8988T (cell line): ENCODE measurements around the gene CEP135.
"Not testable (repeated sequence)": the region's sequence is repeated elsewhere in the genome, so short reads cannot be mapped to it uniquely, and the experiment has no call there.

Experiments
- DNase-seq: peaks from one replicate; pipeline ENCODE4 v3.0.0; 2011

The CEP135 gene

DNA sequence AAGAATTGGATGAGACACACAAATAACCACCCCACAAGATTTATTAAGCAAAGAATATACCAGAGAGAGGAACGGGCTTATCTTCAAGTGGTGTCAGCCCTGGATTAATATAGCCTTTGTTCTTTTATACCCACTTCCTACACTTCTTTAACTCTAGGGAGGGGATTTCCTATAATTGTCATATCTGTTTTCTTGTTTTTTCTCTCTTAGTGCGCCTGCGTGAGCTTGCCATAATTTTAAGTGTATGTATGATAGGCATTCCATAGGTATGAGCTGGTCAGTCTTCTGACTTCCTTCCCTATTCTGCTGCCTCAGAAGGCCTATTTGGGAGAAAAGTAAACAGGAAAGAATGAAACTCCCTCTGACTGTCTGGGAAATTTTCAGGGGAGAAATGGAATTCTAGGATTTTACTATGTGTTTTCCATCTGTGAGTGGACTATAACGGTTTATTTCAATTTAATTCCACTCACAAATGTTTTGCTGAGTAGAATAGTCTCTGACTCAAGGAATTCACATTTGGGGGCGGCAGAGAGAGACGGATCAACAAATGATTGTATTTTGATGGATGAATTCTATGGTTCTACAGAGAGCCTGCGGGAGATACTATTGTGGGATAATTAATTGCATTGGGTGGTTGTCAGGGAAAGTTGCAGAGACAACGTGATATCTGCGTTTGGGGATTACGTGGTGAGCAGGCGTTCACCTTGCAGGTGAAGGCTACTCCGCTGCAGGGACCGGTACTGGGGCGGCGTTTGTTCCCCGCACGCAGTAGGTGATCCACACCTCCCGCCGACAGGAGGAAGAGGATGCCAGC is 626 bp upstream of the CEP135 start:
- no peak for DNase-seq

DNA sequence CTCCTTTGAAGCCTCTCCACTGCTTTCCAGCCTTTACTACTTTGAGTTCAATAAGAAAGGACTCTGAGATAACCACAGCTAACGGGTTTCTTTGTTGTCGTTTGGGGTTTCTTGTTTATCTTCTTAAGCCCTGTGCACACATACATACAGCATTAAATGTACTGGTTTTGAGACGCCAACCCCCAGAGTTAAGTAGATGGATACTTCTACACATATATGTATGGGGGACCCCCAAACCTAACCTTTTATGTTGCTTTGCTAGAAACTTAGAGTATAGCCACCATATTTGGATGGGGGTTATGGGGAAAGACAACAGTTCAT is 697 bp downstream of the CEP135 start:
- no peak for DNase-seq

DNA sequence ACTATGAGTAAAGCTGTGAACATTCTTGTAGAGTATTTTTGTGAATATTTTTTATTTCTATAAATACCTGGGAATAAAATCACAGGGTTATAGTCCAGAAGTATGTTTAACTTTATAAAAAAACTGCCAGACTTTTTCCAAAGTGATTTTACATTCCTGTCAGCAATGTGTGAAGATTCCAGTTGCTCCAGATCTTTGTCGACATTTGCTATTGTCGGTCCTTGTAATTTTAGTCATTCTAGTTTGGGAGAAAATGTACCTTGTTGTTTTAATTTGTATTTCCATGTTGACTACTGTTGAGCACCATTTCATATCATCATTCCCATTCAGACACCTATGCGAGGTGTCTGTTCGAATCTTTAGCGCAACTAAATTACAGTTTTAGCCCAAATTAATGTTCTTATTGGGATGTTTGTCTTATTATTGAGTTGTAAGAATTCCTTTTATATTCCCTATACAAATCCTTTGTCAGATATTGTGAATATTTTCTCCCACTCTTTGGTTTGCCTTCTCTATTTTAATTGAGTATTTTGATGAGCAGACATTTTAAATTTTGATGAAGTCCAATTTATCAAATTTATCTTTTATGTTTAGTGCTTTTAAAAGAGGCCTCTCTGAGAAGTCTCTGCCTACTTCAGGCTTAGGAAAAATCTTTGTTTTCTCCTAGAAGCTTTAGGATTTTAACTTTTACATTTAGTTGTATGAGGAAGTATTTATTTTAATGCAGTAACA is 2.6 kb downstream of the CEP135 start:
- no peak for DNase-seq

DNA sequence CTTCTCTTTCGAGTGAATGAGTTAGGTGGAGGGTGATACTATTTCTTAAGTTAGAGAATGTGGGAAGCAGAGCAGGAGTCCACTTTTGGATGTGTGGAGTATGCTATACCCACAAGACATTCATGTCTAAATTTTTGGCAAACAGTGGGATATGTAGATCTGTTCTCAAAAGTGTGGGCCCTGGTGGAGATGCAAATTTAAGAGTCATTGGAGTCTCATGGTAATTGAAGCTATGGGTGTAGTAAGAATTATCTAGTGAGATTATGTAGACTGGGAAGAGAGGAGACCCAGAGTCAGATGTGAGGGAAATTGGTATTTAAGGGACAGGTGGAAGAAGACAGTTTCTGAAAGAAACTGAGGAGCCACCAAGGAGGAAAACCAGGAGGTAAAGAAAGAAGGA is 7.0 kb downstream of the CEP135 start:
- no peak for DNase-seq

DNA sequence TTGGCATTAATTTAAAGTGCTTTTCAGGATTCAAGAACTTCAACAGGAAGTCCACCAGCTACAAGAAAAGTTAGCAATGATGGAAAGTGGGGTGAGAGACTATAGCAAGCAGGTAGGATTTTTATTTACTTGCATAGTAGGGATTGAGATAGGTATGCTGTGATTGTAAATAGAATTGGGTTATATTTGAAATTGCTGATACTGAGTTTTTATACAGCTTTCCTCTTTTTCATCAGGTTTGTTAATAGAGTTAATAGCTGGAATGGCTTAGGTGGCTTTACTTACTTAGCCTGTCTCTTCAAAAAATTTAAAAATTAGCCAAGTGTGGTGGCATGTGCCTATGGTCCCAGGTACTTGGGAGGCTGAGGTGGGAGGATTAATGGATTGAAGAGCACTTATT is 10.9 kb downstream of the CEP135 start:
- no peak for DNase-seq

DNA sequence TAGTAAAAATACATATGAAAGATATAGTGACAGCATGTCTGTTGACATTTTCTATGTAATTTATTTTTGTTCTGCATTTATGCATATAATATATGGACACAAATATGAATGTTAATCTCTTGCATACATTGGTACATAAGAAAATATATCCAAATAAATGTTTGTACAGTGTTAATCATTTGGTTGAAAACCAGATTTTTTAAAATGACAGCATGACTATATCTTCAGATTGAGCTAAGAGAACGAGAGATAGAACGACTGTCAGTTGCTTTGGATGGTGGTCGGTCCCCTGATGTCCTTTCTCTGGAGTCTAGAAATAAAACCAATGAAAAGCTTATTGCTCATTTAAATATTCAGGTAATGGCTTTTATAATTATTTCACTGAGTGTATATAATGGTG is 15.3 kb downstream of the CEP135 start:
- no peak for DNase-seq

DNA sequence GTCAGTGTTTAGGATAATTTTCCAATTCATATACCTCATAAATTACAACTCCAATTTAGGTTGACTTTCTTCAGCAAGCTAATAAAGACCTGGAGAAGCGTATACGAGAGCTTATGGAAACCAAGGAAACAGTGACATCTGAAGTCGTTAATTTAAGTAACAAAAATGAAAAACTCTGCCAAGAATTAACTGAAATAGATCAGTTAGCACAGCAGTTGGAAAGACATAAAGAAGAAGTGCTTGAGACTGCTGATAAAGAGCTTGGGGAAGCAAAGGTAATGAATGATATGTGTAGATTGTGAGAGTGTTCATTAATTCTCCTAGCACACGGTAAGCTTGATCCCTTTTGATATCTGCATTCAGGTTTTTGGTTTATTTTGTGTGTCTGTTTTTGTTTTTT is 16.8 kb downstream of the CEP135 start:
- no peak for DNase-seq

DNA sequence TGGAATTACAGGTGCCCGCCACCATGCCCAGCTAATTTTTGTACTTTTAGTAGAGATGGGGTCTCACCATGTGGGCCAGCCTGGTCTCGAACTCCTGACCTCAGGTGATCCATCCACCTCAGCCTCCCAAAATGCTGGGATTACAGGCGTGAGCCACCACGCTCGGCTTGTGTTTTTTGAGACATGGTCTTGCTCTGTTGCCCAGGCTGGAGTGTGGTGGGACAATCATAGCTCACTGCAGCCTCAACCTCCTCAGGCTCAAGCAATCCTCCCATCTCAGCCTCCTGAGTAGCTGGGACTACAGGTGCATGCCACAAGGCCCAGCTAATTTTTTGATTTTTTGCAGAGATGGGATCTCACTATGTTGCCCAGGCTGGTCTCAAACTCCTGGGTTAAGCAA is 17.6 kb downstream of the CEP135 start:
- not testable (repeated sequence) for DNase-seq

DNA sequence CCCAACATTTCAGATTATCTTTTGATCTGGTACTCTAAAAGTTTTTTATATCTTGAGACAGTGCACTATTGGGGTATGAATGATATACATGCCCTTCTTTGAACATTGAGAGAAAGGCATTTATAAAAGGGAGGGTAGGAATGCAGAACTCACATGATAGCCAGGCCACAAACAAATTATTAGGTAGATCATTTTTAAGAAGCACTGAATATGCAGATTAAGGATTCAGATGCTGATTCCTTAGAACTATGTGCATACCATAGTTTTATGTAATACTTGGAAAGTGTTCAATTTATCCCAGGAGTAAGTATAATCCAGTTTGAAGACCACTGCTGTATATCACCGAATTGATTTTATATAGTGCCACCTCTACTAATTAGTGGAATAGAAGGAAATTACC is 18.6 kb downstream of the CEP135 start:
- no peak for DNase-seq

DNA sequence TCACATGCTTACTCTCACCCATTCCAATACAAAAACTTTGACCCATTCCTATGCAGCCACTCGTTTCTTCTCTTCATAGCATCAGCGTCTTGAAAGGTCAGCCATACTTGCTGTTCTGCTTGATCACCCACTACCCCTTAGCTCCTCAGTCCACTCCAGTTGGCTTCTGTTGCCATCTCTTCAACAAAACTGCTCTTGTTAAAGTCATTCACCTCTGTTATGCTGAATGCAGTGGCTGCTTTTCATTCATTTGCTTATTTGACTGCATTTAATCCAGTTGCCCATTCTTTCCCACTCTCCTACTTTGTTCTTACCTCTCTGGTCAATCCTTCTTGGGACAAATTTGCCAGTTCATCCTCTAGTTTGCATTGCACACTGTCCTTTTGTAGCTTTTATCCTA is 24.9 kb downstream of the CEP135 start:
- DNase-seq, result no peak

DNA sequence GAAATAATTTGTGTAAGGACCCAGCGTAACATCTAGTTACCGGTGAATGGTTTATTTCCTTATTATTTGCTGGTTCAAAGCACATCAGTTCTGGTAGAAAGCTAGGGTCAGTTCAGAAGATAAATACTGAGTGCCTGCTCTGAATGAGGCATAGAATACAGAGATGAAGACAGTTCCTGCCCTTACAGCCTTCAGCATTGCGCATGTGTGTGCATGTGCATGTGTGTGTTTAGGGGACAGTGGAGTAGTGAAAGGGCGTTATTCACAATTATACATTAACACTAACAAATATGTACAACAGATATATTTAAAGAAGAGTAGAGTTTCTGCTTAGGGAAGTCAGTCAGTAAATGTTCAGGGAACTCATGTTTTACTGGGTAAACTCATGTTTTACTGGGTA is 29.1 kb downstream of the CEP135 start:
- DNase-seq, result no peak

DNA sequence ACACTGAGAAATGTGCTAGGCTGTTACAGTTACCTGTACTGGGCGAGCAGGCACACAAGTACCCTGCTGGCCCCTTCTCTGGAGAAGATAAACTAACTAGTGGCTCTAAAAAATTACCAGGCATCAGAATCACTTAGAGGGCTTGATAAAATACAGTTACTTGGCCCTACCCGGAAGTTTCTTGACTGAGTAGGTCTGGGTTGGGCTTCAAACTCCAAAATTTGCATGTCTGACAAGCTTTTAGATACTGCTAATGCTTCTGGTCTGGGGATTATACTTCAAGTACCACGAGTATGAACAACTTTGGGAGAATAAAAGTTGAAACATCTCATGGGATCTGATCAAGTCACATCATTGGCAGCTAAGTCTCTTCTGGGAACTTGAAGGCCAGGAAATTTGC is 30.8 kb downstream of the CEP135 start:
- no peak for DNase-seq

DNA sequence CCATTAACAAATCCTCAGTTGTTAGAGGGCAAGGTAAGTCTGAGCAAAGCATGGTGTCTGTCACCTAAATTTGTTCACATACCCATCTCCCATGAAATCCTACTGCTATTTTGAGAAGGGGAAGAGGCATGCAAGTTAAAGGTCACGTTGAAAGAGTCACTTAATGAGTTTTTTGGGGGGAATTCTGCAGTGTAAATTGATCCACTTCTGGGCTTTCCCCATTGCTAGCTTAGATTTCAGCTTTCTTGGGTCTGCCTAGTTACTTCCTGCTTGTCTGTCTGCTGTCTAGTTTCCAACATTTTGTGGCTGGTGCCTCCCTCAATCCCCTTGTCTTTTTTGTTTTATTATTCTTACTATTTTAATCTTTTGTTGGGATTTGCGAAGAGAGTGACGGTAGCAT is 32.0 kb downstream of the CEP135 start:
- no peak for DNase-seq

DNA sequence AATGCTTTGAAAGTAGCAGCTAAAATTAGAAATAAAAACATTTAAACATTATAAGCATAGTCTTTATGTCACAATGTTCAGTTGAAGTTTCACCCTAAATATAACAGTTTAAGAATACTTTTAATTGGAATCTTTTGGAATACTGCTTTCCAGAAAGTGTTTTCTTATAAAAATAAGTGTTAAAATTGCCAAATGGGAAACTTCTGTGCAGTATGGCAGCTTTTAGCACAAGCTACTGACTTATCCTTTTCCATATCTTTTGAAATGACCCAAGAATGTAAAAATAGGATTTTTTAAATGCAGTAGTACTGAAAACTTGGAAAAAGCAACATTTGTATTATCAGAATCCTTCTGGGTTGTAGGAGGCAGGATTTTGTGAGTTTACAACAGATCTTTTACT is 34.2 kb downstream of the CEP135 start:
- no peak for DNase-seq

DNA sequence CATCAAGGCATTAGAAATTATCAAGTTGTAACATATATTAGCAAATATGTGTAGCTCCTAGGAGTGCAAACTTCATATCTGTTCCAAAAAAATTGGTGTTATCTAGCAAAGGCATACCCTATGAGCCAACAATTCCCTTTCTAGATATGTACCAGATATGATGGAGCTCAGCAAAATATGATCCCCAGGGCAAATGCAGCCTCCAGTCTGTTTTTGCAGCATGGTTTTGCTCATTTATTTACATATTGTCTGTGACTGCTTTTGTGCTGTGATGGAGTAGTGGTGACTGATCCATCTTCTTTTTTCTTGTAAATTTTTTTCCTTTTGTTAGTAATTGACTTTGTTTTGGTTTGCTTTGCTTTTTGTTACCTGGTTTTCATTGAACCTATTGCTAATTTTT is 41.0 kb downstream of the CEP135 start:
- DNase-seq, result no peak

DNA sequence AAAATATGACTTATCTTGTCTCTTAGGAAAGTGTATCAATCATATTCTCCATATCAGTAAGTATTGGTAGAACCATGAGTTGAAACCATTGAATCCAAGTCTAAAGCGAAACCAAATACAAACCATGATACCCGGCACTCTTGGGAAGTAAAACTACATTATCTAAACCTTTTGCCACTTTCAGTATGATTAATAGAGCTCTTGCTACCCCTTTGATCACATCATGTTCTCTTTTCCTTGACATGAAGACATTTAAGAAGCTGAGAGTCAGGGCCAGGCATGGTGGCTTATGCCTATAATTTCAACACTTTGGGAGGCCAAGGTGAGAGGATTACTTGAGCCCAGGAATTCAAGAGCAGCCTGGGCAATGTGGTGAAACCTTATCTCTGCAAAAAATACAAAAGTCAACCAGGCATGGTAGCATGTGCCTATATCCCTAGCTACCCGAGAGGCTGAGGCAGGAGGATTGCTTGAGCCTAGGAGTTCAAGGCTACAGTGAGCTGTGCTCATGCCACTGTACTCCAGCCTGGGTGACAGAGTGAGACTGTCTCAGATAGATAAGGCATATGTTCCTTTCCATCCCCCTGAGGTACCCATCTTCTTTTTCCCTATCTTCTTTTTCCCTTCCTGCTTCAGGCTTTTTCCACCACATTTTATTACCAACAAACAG is 45.4 kb downstream of the CEP135 start:
- no peak for DNase-seq

DNA sequence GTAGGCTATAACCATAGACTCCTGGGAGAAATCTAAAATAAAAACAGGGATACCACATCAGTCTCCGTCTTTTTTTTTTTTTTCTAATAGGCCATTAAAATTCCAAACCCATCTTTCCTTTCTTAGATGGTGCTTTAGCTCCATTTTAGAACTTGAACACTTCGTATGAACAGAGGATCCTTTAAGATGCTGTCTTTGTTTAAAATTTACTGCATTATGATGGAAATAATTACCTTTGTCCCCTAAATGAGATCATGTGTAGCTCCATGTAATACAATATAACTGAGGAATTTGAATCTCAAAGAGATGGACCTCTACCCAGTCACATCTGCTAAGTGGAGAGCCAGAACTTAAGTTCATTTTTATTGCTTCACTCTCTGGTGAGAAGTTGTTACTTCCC is 47.9 kb downstream of the CEP135 start:
- DNase-seq, result no peak

DNA sequence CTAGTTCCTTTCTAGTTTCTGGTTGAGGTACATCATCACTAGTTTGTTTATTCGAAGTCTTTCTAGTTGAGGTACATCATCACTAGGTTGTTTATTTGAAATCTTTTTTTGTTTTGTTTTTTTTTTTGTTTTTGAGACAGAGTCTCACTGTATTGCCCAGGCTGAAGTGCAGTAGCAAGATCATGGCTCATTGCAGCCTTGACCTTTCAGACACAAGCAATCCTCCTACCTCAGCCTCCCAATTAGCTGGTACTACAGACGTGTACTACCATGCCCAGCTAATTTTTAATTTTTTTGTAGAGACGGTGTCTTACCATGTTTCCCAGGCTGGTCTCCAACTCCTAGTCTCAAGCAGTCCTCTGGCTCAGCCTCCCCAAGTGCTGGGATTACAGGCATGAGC is 54.9 kb downstream of the CEP135 start:
- DNase-seq, result no peak

DNA sequence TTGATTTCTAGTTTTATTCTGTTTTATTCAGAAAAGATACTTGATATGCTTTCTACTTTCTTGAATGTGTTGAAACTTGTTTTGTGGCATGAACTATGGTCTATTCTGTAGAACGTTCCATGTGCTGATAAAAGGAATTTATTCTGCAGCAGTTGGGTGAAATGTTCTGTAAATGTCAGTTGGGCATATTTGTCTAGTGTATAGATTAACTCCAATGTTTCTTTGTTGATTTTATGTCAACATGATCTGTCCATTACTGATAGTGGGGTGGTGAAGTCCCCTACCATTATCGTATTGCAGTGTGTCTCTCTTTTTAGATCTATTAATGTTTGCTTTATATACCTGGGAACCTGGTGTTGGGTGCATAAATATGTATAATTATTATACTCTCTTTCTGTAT is 55.5 kb downstream of the CEP135 start:
- no peak for DNase-seq

DNA sequence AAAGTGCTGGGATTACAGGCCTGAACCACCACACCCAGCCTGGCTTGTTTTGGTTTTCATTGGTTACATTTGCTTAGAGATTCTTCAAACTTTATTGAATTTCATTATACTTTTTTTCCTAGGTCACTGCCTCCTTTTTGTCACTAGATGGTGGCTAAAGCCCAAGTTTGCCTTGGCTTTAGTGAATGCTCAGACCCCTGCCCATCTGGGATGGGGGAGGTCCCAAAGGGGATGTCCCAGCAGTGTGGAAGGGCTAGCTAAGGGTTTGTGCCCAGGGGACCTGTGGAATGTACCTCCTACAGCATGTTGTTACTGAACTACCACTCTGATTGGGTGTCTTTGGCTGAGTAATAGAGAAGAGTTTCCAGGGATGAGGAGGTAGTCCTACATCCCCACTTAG is 58.4 kb downstream of the CEP135 start:
- no peak for DNase-seq

DNA sequence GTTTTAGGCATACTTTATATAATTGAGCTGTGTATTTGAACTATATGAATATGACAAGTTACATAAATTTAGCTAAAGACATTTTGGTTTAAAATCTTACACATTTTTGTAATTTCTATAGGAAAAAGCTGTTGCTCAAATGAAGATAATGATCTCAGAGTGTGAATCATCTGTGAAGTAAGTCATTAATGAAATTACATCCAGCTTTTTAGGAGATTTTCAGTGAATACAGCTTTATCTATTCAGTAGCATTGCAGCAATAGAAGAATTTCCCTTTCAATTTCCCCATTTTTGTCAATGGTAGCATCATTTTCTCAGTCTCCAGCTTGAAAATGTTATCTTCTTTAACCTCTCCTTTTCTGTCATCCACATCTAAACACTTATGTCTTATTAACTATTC is 59.5 kb downstream of the CEP135 start:
- DNase-seq, result no peak

DNA sequence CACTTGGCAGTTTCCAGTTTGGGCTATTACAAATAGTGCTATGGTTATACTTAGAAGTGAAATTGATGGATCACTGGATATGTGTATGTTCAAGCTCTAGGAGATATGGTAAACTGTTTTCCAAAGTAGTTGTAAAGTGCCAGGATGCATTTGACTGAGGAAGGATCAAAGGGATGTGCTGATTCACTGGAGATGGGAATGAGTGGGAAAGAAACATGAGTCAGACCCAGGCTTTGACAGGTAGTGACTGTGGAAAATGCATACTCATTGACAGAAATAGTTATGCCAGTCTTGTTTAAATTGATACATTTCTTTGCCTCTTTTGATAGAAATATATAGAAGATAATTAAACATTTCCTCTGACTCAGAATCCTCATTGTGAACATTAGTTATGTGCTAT is 77.9 kb downstream of the CEP135 start:
- no peak for DNase-seq

DNA sequence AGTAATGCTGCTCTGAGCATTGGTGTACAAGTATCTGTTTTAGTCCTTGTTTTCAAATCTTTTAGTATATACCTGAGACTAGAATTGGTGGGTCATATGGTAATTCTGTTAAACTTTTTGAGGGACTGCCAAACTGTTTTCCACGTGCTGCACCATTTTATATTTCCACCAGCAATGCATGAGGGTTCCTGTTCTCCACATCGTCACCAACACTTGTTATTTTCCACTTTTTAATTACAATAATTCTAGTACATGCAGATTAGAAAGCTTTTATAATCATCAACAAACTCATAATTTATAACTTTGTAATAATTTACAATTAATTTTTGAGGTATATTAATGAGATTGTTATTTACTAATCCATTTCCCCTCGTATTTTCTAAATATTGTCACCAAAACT is 79.4 kb downstream of the CEP135 start:
- no peak for DNase-seq

DNA sequence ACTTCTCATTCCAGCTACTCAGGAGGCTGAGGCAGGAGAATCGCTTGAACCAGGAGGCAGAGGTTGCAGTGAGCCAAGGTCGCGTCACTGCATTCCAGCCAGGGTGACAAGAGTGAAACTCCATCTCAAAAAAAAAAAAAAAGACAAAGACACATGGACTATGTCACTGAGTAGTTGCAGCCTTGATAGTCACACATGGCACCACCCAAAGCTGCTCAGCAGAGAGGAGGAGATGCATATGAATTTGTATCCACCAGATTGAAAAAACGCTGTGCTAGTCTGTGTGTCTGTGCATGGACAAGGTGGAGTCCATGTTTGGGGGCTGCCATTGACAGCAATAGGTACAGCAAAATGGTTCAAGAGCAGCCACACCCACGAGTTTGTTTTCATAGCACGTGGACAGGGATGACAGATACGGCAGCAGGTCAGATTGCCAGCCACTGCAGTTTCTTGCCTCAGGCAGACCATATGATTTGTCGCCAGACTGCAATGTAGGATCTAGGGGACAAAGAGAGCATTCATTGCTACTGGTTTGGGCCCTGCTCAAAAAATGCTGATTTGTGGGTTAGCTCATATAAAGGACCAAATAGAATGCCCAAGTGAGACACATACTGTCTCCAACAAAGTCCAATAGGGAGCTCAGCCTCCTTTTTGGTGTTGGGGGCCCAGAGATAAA is 89.9 kb downstream of the CEP135 start:
- no peak for DNase-seq
